Left renal pelvis (tissue), 4 donors: ENCODE measurements around the gene MYL5. TPM values are rescaled to one million over a fixed set of nuclear protein-coding genes. Genes with fewer than 3 reads are reported as not detected.
"Not testable (repeated sequence)": the region's sequence is repeated elsewhere in the genome, so short reads cannot be mapped to it uniquely, and the experiment has no call there.

Experiments used
- DNase-seq, 4 donors: peaks; one replicate each; pipeline ENCODE4 v3.0.0-alpha.2; 2013; ENCODE audit warnings: low read depth in 4 of 4, low spot score in 3 of 4
- polyA plus RNA-seq, 4 donors: library from polyadenylated mRNA; unstranded; fragments of 120-200 nt; gene quantifications; one replicate each; pipeline ENCODE4 v1.2.1, GENCODE V29; 2013; ENCODE audit not compliant: insufficient read length in 4 of 4

MYL5 gene
- polyA plus RNA-seq, 4 donors = 12.0 to 23.1 (median 16.7) TPM

- no peak for DNase-seq
These were observed 17.7 kb upstream of the MYL5 start for GRCh38 chr4:656436-657337.

GRCh38 chr4:657338-657833, 17.0 kb upstream of the MYL5 start:
- no peak for DNase-seq

GRCh38 chr4:657834-658667, 16.3 kb upstream of the MYL5 start:
- DNase-seq = no peak

- DNase-seq = no peak
These were observed 15.4 kb upstream of the MYL5 start for GRCh38 chr4:658681-659667.

GRCh38 chr4:659851-660250, 14.5 kb upstream of the MYL5 start:
- no peak for DNase-seq

- no peak for DNase-seq
These were observed 13.9 kb upstream of the MYL5 start for GRCh38 chr4:660401-660800.

GRCh38 chr4:661231-661630, 13.1 kb upstream of the MYL5 start:
- DNase-seq = no peak

- no peak for DNase-seq
These were observed 12.2 kb upstream of the MYL5 start for GRCh38 chr4:661881-662761.

- DNase-seq = no peak
These were observed 11.3 kb upstream of the MYL5 start for GRCh38 chr4:663046-663437.

GRCh38 chr4:663438-664428, 10.6 kb upstream of the MYL5 start:
- DNase-seq = peak in 1 of 4 donors; percentile 59

GRCh38 chr4:664713-665231, 9.6 kb upstream of the MYL5 start:
- no peak for DNase-seq

- DNase-seq = no peak
These were observed 9.0 kb upstream of the MYL5 start for GRCh38 chr4:665381-665750.

GRCh38 chr4:665751-666435, 8.4 kb upstream of the MYL5 start:
- no peak for DNase-seq

GRCh38 chr4:666436-666810, 7.9 kb upstream of the MYL5 start:
- DNase-seq = no peak

- no peak for DNase-seq
These were observed 7.4 kb upstream of the MYL5 start for GRCh38 chr4:666822-667544.

GRCh38 chr4:667545-667925, 6.8 kb upstream of the MYL5 start:
- no peak for DNase-seq

GRCh38 chr4:668219-668618, 6.1 kb upstream of the MYL5 start:
- not testable (repeated sequence) for DNase-seq
